KBM-7 (cell line): Measurements from ENCODE around the gene IRF1.

ENCODE experiments used
- DNase-seq: peaks from one replicate; pipeline ENCODE4 v3.0.0-alpha.2; 2015
- in situ Hi-C: fragments of 300-500 bp; cut with MboI; formaldehyde crosslinking; loops from 2 replicates; pipeline ENCODE4 v1.14.3; 2020; ENCODE audit warnings: low sequenced_read_pairs, low pct_unique_long_range_greater_than_20kb, mixed read lengths

The IRF1 gene

GRCh38 chr5:132478366-132478871 is 12.2 kb downstream of the IRF1 start:
- in situ Hi-C loops = no loop called here
- no peak for DNase-seq

- DNase-seq = no peak
- in situ Hi-C loops = no loop called here
Observed at GRCh38 chr5:132477784-132478365, 12.7 kb downstream of the IRF1 start.

- in situ Hi-C loops = no loop called here
- no peak for DNase-seq
Observed at GRCh38 chr5:132476876-132477781, 13.4 kb downstream of the IRF1 start.

GRCh38 chr5:132475987-132476875 is 14.3 kb downstream of the IRF1 start:
- no peak for DNase-seq
- in situ Hi-C loops = no loop called here

GRCh38 chr5:132475497-132475882 is 15.1 kb downstream of the IRF1 start:
- no peak for DNase-seq

GRCh38 chr5:132474881-132475496 is 15.6 kb downstream of the IRF1 start:
- in situ Hi-C loops = no loop called here
- no peak for DNase-seq

More at GRCh38 chr5:132475497-132475882, 15.1 kb downstream of the IRF1 start:
- in situ Hi-C loops = no loop called here

GRCh38 chr5:132474131-132474723 is 16.3 kb downstream of the IRF1 start:
- in situ Hi-C loops = no loop called here
- no peak for DNase-seq

- in situ Hi-C loops = no loop called here
- DNase-seq = no peak
Observed at GRCh38 chr5:132473668-132474067, 16.9 kb downstream of the IRF1 start.

GRCh38 chr5:132473019-132473531 is 17.5 kb downstream of the IRF1 start:
- no peak for DNase-seq
- in situ Hi-C loops = no loop called here

- in situ Hi-C loops = no loop called here
- DNase-seq = no peak
Observed at GRCh38 chr5:132472431-132472830, 18.1 kb downstream of the IRF1 start.

- in situ Hi-C loops = no loop called here
- DNase-seq = no peak
Observed at GRCh38 chr5:132471944-132472343, 18.6 kb downstream of the IRF1 start.

- no peak for DNase-seq
- in situ Hi-C loops = no loop called here
Observed at GRCh38 chr5:132471151-132471907, 19.2 kb downstream of the IRF1 start.

GRCh38 chr5:132470596-132470995 is 20.0 kb downstream of the IRF1 start:
- no peak for DNase-seq
- in situ Hi-C loops = no loop called here

GRCh38 chr5:132470010-132470392 is 20.6 kb downstream of the IRF1 start:
- in situ Hi-C loops = no loop called here
- no peak for DNase-seq

- no peak for DNase-seq
- in situ Hi-C loops = no loop called here
Observed at GRCh38 chr5:132469380-132470009, 21.1 kb downstream of the IRF1 start.

GRCh38 chr5:132468656-132469379 is 21.8 kb downstream of the IRF1 start:
- in situ Hi-C loops = no loop called here
- DNase-seq = no peak
